ENCODE results near the gene HOXA3.

Gene HOXA3

GRCh38 chr7:27179503-27180430 lies 27.4 kb upstream of the HOXA3 start:
- peak in 2 of 4 experiments; percentile 48 to 57 for DNase-seq (ENCODE audit: low read depth in 4 of 4, low spot score in 1 of 4)

DNA sequence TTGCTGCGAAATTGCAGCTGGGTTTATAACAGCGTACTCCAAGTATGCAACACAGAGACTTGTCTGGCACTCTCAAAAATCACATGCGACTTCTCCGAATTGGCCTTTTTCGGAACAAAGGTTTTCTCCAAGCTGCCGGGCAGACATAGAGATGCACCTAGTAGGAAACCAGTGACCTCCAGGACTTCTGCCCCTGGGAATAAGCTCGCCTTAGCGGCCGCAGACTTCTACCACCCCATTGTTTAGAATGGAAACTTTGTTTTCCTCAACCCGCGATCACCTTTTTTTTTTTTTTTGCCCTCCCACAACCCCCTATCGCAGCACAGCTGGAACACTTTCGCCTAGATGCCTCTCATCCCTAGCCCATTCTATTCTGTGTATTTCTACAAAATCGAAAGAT lies 26.6 kb upstream of the HOXA3 start:
- no peak for DNase-seq (ENCODE audit: low read depth in 4 of 4, low spot score in 1 of 4)

DNA sequence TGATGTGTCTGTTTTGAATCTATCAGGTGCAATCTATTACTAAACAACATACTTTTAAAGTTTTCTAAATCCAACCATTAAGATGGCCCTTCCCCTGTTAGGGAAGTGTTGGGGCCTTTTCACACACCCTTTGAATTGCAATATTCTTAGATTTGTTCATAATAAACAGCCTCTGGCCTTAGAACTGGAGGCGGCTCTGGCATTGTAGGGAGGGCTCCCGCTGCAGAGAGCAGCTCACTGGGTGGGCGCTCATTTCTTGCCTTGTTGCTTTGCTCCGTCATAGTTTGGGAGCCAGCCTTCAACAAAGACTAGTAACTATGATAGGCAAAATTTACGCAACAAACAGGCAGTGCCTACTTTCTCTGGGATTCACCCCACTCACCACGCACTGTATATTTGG lies 26.0 kb upstream of the HOXA3 start:
- DNase-seq (ENCODE audit: low read depth in 4 of 4, low spot score in 1 of 4) = no peak

GRCh38 chr7:27177795-27178320 lies 25.5 kb upstream of the HOXA3 start:
- DNase-seq (ENCODE audit: low read depth in 4 of 4, low spot score in 1 of 4) = no peak

GRCh38 chr7:27176962-27177794 lies 24.8 kb upstream of the HOXA3 start:
- DNase-seq (ENCODE audit: low read depth in 4 of 4, low spot score in 1 of 4) = no peak

DNA sequence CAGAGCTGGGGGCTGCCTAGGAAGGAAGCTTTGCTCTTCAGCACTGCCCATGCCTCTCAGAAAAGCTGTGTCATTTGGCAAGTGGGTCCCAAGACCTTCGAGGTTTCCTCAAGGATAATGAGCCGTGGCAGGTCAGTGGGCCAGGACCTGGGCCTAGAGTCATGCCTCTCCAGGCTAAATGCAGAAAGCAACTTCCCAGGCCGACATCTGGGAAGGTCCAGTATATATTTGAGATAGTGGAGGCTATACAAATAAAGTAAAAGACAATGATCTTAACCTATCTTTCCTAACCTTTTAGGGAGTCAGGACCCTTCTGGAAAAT lies 24.1 kb upstream of the HOXA3 start:
- no peak for DNase-seq (ENCODE audit: low read depth in 4 of 4, low spot score in 1 of 4)

GRCh38 chr7:27175626-27176523 lies 23.5 kb upstream of the HOXA3 start:
- DNase-seq (ENCODE audit: low read depth in 4 of 4, low spot score in 1 of 4) = no peak

- no peak for DNase-seq (ENCODE audit: low read depth in 4 of 4, low spot score in 1 of 4)
Observed at GRCh38 chr7:27174874-27175625, 22.7 kb upstream of the HOXA3 start.

- no peak for DNase-seq (ENCODE audit: low read depth in 4 of 4, low spot score in 1 of 4)
Observed at GRCh38 chr7:27173956-27174873, 21.8 kb upstream of the HOXA3 start, which contains the start of gene HOXA10. Gene HOXA10 (minus strand): TSS chr7:27174320. CDS start chr7:27174306, 14 bp downstream.

DNA sequence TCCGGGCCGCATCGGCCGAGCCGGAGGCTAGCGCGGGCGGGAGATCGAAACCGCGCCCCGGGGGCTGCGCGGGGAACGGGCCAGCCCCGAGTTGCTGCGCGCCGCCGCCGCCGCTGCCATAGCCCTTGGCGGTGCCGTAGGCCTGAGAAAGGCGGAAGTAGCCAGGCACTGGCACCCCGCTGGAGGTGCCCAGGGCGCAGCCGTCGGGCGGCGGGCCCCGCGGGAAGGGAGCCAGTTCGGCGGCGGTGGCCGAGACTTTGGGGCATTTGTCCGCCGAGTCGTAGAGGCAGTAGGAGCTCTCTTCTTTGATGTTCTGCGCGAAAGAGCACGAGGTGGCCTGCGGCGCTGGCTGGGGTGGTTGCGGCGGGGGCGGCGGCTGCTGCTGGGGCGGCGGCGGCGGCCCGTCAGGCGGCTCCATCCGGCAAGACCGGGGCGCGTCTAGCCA lies 21.1 kb upstream of the HOXA3 start:
- DNase-seq (ENCODE audit: low read depth in 4 of 4, low spot score in 1 of 4) = no peak

DNA sequence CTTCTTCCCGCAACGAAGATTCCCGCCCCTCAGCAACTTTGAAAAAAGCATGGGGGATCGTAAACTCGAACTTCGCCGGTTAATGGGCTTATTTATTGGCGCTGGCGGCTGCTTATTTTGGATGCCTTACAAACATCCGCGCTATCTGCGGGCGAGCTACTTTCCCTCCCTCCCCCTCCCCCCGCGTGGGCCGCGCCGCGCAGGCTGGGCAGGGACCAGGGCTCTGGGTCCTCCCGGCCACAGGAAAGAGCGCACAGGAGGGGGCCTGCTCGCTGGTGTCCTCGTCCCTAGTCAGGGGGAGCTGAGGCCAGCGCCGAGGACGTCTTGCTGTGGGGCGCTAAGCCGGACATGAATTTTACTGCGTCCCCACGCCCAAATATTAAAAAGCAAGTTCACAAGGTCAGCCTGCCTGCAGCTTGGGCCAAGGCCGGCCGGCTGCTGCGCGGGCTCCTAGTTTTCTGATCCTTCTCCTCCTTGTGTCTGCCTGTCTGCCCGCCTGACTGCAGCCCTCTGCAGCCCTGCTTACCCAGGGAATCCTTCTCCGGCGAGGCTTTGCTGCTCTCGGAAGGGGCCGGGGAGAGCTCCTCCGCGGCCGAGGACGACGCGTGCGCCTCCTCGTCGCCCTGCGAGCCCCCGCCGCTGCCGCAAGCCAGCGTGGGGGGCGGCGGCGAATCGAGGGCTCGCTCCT lies 20.6 kb upstream of the HOXA3 start:
- DNase-seq (ENCODE audit: low read depth in 4 of 4, low spot score in 1 of 4) = no peak

DNA sequence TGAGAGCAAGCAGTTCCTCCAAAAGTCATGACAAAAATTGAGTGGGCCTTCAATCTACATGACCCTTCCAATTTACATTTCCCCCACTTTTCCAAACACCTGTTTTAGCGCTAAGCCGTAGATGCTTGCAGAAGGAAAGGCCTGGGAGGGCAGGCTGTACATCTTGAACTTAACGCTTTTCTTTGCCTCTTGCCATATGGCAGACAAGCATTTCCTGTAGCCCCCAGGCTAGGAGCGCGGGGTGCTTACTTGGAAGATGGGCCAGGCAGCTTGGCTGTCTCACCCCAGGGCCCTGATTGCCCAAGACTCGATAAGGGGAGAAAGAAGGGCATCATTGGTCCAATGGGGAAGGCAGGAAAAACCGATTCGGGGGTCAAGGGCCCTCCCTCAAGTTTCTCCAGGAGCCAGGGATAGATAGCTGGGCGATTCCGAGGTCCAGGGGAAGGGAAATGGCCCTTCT lies 20.0 kb upstream of the HOXA3 start:
- no peak for DNase-seq (ENCODE audit: low read depth in 4 of 4, low spot score in 1 of 4)

GRCh38 chr7:27171637-27172314 lies 19.4 kb upstream of the HOXA3 start:
- no peak for DNase-seq (ENCODE audit: low read depth in 4 of 4, low spot score in 1 of 4)

DNA sequence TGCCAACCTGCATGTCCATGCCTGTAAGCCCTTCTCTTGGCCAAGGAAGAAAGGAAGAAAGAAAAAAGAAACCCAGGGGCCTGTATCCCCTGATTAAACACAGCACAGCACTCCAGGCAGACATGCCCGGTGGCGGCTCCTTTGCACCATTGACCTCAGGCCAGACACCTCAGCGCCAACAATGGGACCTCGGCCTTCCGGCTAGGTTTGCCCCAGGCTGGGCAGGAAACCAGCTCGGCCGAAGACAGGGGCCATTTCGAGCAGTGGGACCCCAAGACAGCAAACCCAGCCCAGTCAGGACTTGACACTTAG lies 18.9 kb upstream of the HOXA3 start:
- DNase-seq (ENCODE audit: low read depth in 4 of 4, low spot score in 1 of 4) = no peak

DNA sequence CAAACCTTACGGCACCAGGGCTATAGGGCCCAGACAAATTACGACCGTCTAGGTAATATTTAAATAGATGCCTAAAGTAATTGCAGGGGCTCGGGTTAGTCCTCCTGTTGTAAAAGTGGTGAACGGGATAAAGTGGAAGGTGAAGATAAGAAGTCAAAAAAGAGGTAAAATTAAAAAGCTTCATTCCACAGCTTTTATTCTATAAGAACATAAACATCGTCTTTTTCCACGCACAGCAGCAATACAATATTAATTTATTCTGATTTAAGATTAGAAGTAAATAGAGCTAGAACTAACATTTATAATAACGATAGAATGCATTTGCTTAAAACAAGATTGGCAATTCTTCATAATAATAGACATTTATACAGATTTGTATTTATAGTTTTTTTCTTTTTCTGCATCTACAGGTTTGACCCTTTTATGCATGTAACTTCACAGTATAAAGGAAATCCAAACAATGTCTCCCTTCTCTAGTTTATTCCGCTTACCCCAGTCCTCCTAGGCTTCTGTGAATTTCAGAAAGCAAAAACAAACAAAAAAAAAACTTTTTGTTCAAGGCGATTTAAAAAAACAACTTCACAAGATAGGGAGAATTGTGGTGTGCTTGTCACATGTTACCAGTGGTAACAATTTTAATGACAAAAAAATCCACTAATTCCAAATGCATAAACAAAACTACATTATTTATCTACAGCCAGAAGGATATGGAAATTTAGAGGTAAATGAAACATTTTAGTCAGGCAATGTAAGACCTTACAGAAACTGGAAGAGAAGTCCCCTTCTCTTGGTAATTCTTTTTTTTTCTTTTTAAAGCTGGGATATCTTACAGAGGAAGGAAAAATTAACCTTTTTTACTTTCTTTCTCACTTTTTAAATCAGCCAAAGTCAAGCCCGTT lies 18.3 kb upstream of the HOXA3 start:
- no peak for DNase-seq (ENCODE audit: low read depth in 4 of 4, low spot score in 1 of 4)

- DNase-seq (ENCODE audit: low read depth in 4 of 4, low spot score in 1 of 4) = no peak
Observed at GRCh38 chr7:27169658-27170425, 17.5 kb upstream of the HOXA3 start.
